GM06990 (cell line): ENCODE results near the gene HCCS.
"Not testable (repeated sequence)": the region's sequence is repeated elsewhere in the genome, so short reads cannot be mapped to it uniquely, and the experiment has no call there.

Experiments used
- DNase-seq: peaks from one replicate; pipeline ENCODE4 v3.0.0-alpha.2; 2011; ENCODE audit not compliant: insufficient read length; ENCODE audit errors: extremely low read depth
- H3K27me3 ChIP-seq: replicated peaks from 2 replicates; pipeline ENCODE4 v1.6.0; 2011; ENCODE audit warnings: low read length; ENCODE audit not compliant: control insufficient read depth, insufficient read depth
- H3K36me3 ChIP-seq: 2 replicates; pipeline ENCODE4 v1.5.1; 2011; ENCODE audit warnings: low read length; ENCODE audit not compliant: control insufficient read depth, insufficient read depth
- H3K4me3 ChIP-seq: replicated peaks from 2 replicates; pipeline ENCODE4 v1.5.1; 2011; ENCODE audit warnings: low read depth, mild to moderate bottlenecking, control low read depth, low read length
- CTCF ChIP-seq: IDR thresholded peaks from 2 replicates; pipeline ENCODE4 v1.5.1; 2011; ENCODE audit warnings: low read length, control low read depth, mild to moderate bottlenecking, inconsistent platforms; ENCODE audit not compliant: insufficient read depth, poor library complexity, severe bottlenecking

HCCS gene

GRCh38 chrX:11109968-11110367, 1.2 kb upstream of the HCCS start:
- H3K27me3 ChIP-seq: no peaks in the 10 kb centered on the region
- no peak overlapping the region for H3K4me3 ChIP-seq
- no peak for DNase-seq
- TF ChIP-seq CTCF: no peak
- H3K36me3 ChIP-seq: no peaks in the 10 kb centered on the region

GRCh38 chrX:11111947-11112346, 815 bp downstream of the HCCS start:
- H3K36me3 ChIP-seq: no peaks in the 10 kb centered on the region; the same call in 1 of the 2 replicates
- no peak for DNase-seq
- H3K27me3 ChIP-seq: no peaks in the 10 kb centered on the region
- H3K4me3 ChIP-seq: peak overlapping the region; percentile 79
- TF ChIP-seq CTCF: no peak

DNA sequence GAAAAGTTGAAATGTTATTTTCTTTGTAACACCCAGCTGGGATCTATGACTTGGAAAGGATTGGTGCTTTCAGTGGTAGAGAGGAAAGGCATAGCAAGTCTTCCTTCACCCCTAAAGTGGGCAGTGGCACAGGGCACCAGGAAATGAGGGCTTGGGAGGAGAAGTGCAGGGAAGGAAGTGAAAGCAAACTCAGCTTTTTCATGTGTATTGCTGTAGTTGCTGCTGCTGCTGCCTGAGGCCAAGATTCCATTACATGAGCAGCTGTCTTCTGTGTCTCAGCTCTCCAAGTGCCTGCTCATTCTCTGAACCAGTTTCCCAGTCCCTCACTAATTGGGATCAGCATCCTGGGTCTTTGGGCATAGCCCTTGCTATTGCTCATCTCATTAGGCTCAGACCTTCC, 2.6 kb downstream of the HCCS start:
- H3K4me3 ChIP-seq: no peak overlapping the region
- DNase-seq: no peak
- peaks cover 4% of the 10 kb centered on the region for H3K36me3 ChIP-seq
- H3K27me3 ChIP-seq: no peaks in the 10 kb centered on the region
- TF ChIP-seq CTCF: no peak

DNA sequence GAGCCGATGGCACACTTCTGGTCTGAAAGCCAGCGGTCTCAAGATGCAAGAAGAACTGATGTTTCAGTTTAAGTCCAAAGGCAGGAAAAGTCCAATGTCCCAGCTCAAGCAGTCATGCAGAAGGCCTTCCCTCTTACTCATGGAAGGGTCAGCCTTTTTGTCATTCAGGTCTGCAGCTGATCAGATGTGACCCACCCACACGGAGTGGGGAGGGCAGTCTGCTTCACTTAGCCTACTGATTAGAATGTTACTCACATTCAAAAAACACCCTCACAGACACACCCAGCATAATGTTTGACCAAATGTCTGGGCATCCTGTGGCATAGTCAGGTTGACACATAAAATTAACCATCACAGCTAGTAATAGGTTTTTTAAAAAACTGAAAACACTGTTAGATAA, 6.6 kb downstream of the HCCS start:
- no peaks in the 10 kb centered on the region for H3K27me3 ChIP-seq
- DNase-seq: no peak
- TF ChIP-seq CTCF: no peak
- H3K36me3 ChIP-seq: peaks cover 4% of the 10 kb centered on the region
- H3K4me3 ChIP-seq: no peak overlapping the region

GRCh38 chrX:11119313-11119943, 8.3 kb downstream of the HCCS start:
- peaks cover 4% of the 10 kb centered on the region for H3K36me3 ChIP-seq
- H3K4me3 ChIP-seq: no peak overlapping the region
- H3K27me3 ChIP-seq: no peaks in the 10 kb centered on the region
- DNase-seq: no peak
- TF ChIP-seq CTCF: no peak

GRCh38 chrX:11123087-11123486, 12.0 kb downstream of the HCCS start:
- not testable (repeated sequence) for H3K36me3 ChIP-seq, DNase-seq, H3K4me3 ChIP-seq, H3K27me3 ChIP-seq
